HepG2 (cell line): ENCODE results near the gene ABI3BP. TPM values are rescaled to one million over a fixed set of nuclear protein-coding genes. Genes with fewer than 3 reads are reported as not detected.

Experiments
- ATAC-seq: fragments of 200-7000 bp; cut with Tn5 transposase; 3 replicates; pipeline ENCODE4 v1.9.1; 2020; ENCODE audit warnings: mild to moderate bottlenecking, moderate library complexity
- BruUV-seq: library from RNA; stranded (reverse); fragments of 400-500 nt; replicated peaks from 2 replicates; lab custom pipeline; 2021; lab: Mats Ljungman, UMichigan
- CTCF ChIA-PET: fragments of 300-600 bp; formaldehyde crosslinking; extraction: SDS; loops from one replicate; lab custom pipeline; 2021; ENCODE audit warnings: low total read pairs, inconsistent platforms, low intra/inter-chr PET ratio; lab: Yijun Ruan, JAX
- POLR2A ChIA-PET: fragments of 350-600 bp; sonication (Branson Sonifier 250); formaldehyde crosslinking; loops from one replicate; lab custom pipeline; 2020; ENCODE audit warnings: antibody characterized with exemption, inconsistent platforms; lab: Yijun Ruan, JAX
- DNase-seq: peaks from one replicate; pipeline ENCODE4 v3.0.0-alpha.2; 2015; ENCODE audit warnings: low spot score
- FAIRE-seq: peaks from 3 replicates; lab custom pipeline; 2011; peaks lifted over from hg19 to GRCh38; lab: Jason Lieb, UNC
- H2AFZ ChIP-seq: one replicate; pipeline ENCODE4 v1.6.1; 2011; ENCODE audit warnings: low read length, inconsistent platforms
- H3K27ac ChIP-seq: fragments of 300-600 bp; 3 replicates; pipeline ENCODE4 v1.8.0; 2011; ENCODE audit warnings: mixed run types, mild to moderate bottlenecking, mixed read lengths, low read length, inconsistent platforms; ENCODE audit not compliant: insufficient read depth; ENCODE audit errors: extremely low read length
- H3K27me3 ChIP-seq, 2 experiments: fragments of 200-600 bp in 1 of 2; 2 replicates in 1 of 2; 3 replicates in 1 of 2; pipeline versions ENCODE4 v1.6.0 to v1.8.0; 2011; ENCODE audit warnings: low read length in 2 of 2, mild to moderate bottlenecking in 2 of 2, moderate library complexity in 2 of 2, inconsistent platforms in 1 of 2; ENCODE audit not compliant: insufficient read depth in 2 of 2, control insufficient read depth in 1 of 2
- H3K36me3 ChIP-seq, 2 experiments: fragments of 200-600 bp in 1 of 2; replicated peaks in 1 of 2; 2 replicates in 1 of 2; 3 replicates in 1 of 2; pipeline versions ENCODE4 v1.5.1 to v1.8.0; 2011; ENCODE audit warnings: low read length in 2 of 2, inconsistent platforms in 1 of 2; ENCODE audit not compliant: insufficient read depth in 2 of 2, control insufficient read depth in 1 of 2
- H3K4me1 ChIP-seq: 2 replicates; pipeline ENCODE4 v1.5.1; 2012; ENCODE audit warnings: low read length, inconsistent platforms; ENCODE audit not compliant: insufficient read depth
- H3K4me2 ChIP-seq: 2 replicates; pipeline ENCODE4 v1.6.0; 2011; ENCODE audit warnings: low read depth, low read length, inconsistent platforms
- H3K4me3 ChIP-seq, 3 experiments: fragments of 200-600 bp in 1 of 3; sonication (generic), shearing (Covaris generic) in 1 of 3; replicated peaks in 1 of 3; 2 replicates each; pipeline ENCODE4 v1.5.1; 2011 to 2016; ENCODE audit warnings: low read length in 3 of 3, inconsistent platforms in 2 of 3, low read depth in 2 of 3, mild to moderate bottlenecking in 2 of 3, control low read depth in 1 of 3, mixed read lengths in 1 of 3; ENCODE audit not compliant: insufficient read depth in 1 of 3
- H3K79me2 ChIP-seq: one replicate; pipeline ENCODE4 v1.6.1; 2011; ENCODE audit warnings: low read length, inconsistent platforms; ENCODE audit not compliant: insufficient read depth
- H3K9ac ChIP-seq: 2 replicates; pipeline ENCODE4 v1.6.0; 2011; ENCODE audit warnings: mild to moderate bottlenecking, low read depth, low read length, inconsistent platforms; ENCODE audit not compliant: insufficient read depth
- H3K9me3 ChIP-seq: 2 replicates; pipeline ENCODE4 v1.5.1; 2012; ENCODE audit warnings: mild to moderate bottlenecking, low read length
- H4K20me1 ChIP-seq: 2 replicates; pipeline ENCODE4 v1.6.0; 2011; ENCODE audit warnings: inconsistent platforms, mild to moderate bottlenecking, low read length, moderate library complexity; ENCODE audit not compliant: insufficient read depth
- ARHGAP35 ChIP-seq: sonication (generic); formaldehyde crosslinking; IDR thresholded peaks from 2 replicates; pipeline ENCODE4 v1.9.0; 2022; ENCODE audit warnings: mild to moderate bottlenecking, inconsistent platforms, moderate library complexity, missing genetic modification reagents, borderline replicate concordance
- ATF5 ChIP-seq: sonication (generic); formaldehyde crosslinking; IDR thresholded peaks from 2 replicates; pipeline ENCODE4 v1.4.0; 2020; ENCODE audit warnings: mild to moderate bottlenecking, low read depth, missing genetic modification reagents
- MAFG ChIP-seq: sonication (generic); formaldehyde crosslinking; IDR thresholded peaks from 2 replicates; pipeline ENCODE4 v1.5.1; 2020; ENCODE audit warnings: mild to moderate bottlenecking, missing genetic modification reagents
- NFKB2 ChIP-seq: sonication (generic); formaldehyde crosslinking; IDR thresholded peaks from 2 replicates; pipeline ENCODE4 v1.4.0; 2020; ENCODE audit warnings: missing genetic modification reagents, borderline replicate concordance
- RARA ChIP-seq: IDR thresholded peaks from 2 replicates; pipeline ENCODE4 v1.6.1; 2016; ENCODE audit warnings: missing genetic modification reagents, missing compliant biosample characterization
- SRSF4 ChIP-seq: fragments of 200-400 bp; formaldehyde crosslinking; IDR thresholded peaks from one replicate; pipeline ENCODE4 v1.6.1; 2018; ENCODE audit warnings: mild to moderate bottlenecking, low read depth, low read length, moderate library complexity; ENCODE audit not compliant: poor library complexity, severe bottlenecking
- ZNF563 ChIP-seq: sonication (generic); formaldehyde crosslinking; IDR thresholded peaks from 2 replicates; pipeline ENCODE4 v1.8.0; 2022; ENCODE audit warnings: mild to moderate bottlenecking, moderate library complexity, missing genetic modification reagents
- ZNF782 ChIP-seq: sonication (generic); formaldehyde crosslinking; IDR thresholded peaks from 2 replicates; pipeline ENCODE4 v1.4.0; 2020; ENCODE audit warnings: missing genetic modification reagents, mild to moderate bottlenecking, borderline replicate concordance
- WGBS: methylation state at CpG from one replicate; pipeline ENCODE4 v1.1.6; 2017; ENCODE audit warnings: low lambda C conversion rate; 5-methylcytosine and 5-hydroxymethylcytosine counted together
- in situ Hi-C: cut with HindIII; loops from 2 replicates; pipeline ENCODE4 v1.10.0; 2017; ENCODE audit warnings: low pct_unique_long_range_greater_than_20kb; ENCODE audit not compliant: extremely low pct_ligation_motif_present
- intact Hi-C: fragments of 100-400 bp; cut with micrococcal nuclease; formaldehyde crosslinking; loops from one replicate; pipeline ENCODE4 v1.10.0; 2022; ENCODE audit not compliant: unreplicated experiment
- polyA plus RNA-seq, 8 experiments: library from polyadenylated mRNA; depleted of rRNA in 3 of 8; stranded (reverse) in 7 of 8; unstranded in 1 of 8; fragments of >200 nt; fragmentation: Illumina TruSeq in 4 of 8; extraction: Trizol in 4 of 8; gene quantifications; 2 replicates each; pipeline versions ENCODE4 v1.2.1 to v1.2.3, GENCODE V29; 2011 to 2016; ENCODE audit warnings: low read depth in 4 of 8, missing spikeins in 1 of 8, mixed read lengths in 1 of 8; ENCODE audit not compliant: insufficient read depth in 1 of 8
- total RNA-seq, 5 experiments: library from RNA; depleted of rRNA; stranded (reverse); fragments of >200 nt; fragmentation: Illumina TruSeq; extraction: Trizol; gene quantifications; 2 replicates each; pipeline ENCODE4 v1.2.3, GENCODE V29; 2016; ENCODE audit warnings: low read depth in 1 of 5

The ABI3BP gene
- total and polyA plus RNA-seq, 2 of the 13 experiments (the other 11 are each of a cell fraction or from before 2014, with no cell fraction given): not detected

- TF ChIP-seq MAFG (CRISPR knock-in tag) (no peak), ZNF782 (no peak), RARA (CRISPR knock-in tag) (no peak)
- TF ChIP-seq, all 625 proteins: peak for 0
These were observed 33.7 kb upstream of the ABI3BP start (continued) for GRCh38 chr3:101026881-101027280.

GRCh38 chr3:101026244-101026643 lies 33.0 kb upstream of the ABI3BP start:
- Histone ChIP-seq H3K27ac (no peak overlapping the region), H3K9me3 (no peaks in the 10 kb centered on the region), H3K4me3 (no peak overlapping the region), H3K4me2 (no peak overlapping the region), H3K79me2 (no peaks in the 10 kb centered on the region), H3K4me1 (no peaks in the 10 kb centered on the region), H4K20me1 (no peaks in the 10 kb centered on the region), H2AFZ (no peak overlapping the region), H3K36me3 (no peaks in the 10 kb centered on the region), H3K9ac (no peak overlapping the region), H3K27me3 (no peaks in the 10 kb centered on the region)
- in situ Hi-C loops: no loop called here
- FAIRE-seq (no peak), ATAC-seq (no peak), DNase-seq (no peak)
- ChIA-PET POLR2A (no interaction called here), CTCF (no interaction called here)
- intact Hi-C loops: no loop called here
- no peak for TF ChIP-seq ZNF563
- no peak for TF ChIP-seq ATF5
- no peak for TF ChIP-seq ARHGAP35
- TF ChIP-seq SRSF4: no peak
- TF ChIP-seq NFKB2 (CRISPR knock-in tag): no peak
- TF ChIP-seq, all 625 proteins: peak for 0
- no TSS peak for BruUV-seq
- 0% methylated on average over 1 of the region's 2 CpGs for WGBS
